GM12878 (cell line): ENCODE results near the gene ACTR1A.

Experiments used
- EGR1 ChIP-seq, 2 experiments: IDR thresholded peaks; 1 replicate in 1 of 2; 2 replicates in 1 of 2; pipeline ENCODE4 v1.6.1; 2011 to 2012; ENCODE audit warnings: low read depth in 2 of 2, low read length in 2 of 2, borderline replicate concordance in 1 of 2, mild to moderate bottlenecking in 1 of 2, moderate library complexity in 1 of 2
- FOXK2 ChIP-seq: fragments of 450-650 bp; IDR thresholded peaks from 2 replicates; pipeline ENCODE4 v1.6.1; 2017; ENCODE audit warnings: mild to moderate bottlenecking, moderate library complexity
- POLR2A ChIP-seq: IDR thresholded peaks from 2 replicates; pipeline ENCODE4 v1.6.1; 2011; ENCODE audit warnings: low read depth, mild to moderate bottlenecking, low read length
- SP1 ChIP-seq: IDR thresholded peaks from one replicate; pipeline ENCODE4 v1.6.1; 2011; ENCODE audit warnings: low read depth, low read length
- SRF ChIP-seq, 2 experiments: IDR thresholded peaks; 2 replicates each; pipeline ENCODE4 v1.6.1; 2011; ENCODE audit warnings: low read depth in 2 of 2, low read length in 2 of 2, mild to moderate bottlenecking in 1 of 2, moderate library complexity in 1 of 2
- SUZ12 ChIP-seq: fragments of 200-600 bp; sonication (generic); IDR thresholded peaks from one replicate; pipeline ENCODE4 v1.6.1; 2018; ENCODE audit warnings: antibody characterized with exemption, mild to moderate bottlenecking; ENCODE audit not compliant: unreplicated experiment

GRCh38 chr10:102538811-102539210 lies 36.3 kb upstream of the ACTR1A start:
- TF ChIP-seq EGR1 (IDR thresholded peaks at IDR 0.05; ENCODE audit: borderline replicate concordance in 1 of 2, low read depth in 2 of 2, low read length in 2 of 2) = no peak
- TF ChIP-seq SUZ12 = no peak
- TF ChIP-seq SP1 = no peak
- no peak for TF ChIP-seq POLR2A
- no peak for TF ChIP-seq FOXK2
- TF ChIP-seq SRF (IDR thresholded peaks at IDR 0.05; ENCODE audit: low read depth in 2 of 2, low read length in 2 of 2) = no peak
